ENCODE data around the gene PRRG2. TPM values are rescaled to one million over a fixed set of nuclear protein-coding genes. Genes with fewer than 3 reads are reported as not detected.

PRRG2 gene
- total RNA-seq, 1 donor from 2014 or later = 2.4 TPM

DNA sequence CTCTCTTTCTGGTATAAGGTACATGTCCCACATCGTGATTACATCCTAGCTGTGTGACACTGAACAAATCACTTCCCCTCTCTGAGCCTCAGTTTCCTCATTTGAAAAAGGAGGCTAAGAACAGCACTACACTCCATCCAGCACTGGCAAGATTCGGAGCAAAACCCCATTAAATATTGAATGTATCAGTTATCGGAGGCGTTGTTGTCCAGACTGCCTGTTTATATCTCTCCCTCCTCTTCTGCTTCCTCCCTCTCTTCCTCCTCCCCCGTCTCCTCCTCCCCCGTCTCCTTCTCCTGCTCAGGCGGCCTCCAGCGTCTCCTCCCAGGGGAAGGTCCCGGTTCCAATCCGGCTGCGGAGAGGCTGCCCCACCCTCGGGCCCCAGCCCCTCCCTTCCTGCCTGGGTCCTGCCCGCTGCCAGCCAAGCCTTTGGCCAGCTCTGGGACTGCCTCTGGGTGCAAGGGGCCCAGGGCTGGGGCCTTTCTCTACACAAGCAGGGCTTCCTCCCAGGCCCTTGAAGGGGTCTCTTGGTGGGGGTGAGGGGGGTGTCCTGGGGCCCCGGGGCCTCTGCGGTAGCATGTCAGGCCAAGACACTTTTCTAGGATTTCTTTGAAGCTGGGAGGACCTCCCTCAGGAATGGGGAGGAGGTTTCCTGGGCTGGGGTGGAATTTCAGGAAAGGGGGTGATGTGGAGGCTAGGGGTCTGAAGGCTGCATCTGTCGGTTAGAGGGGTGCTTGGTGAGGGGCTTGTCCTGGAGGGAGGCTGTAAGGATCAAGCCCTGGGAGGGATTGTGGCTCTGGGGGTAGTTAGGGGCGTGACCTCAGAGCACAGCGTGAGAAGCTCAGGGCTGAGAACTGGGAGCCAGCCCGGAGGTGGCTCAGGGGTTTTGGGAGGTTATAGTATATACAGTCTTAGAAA lies 57.0 kb downstream of the PRRG2 start:
- DNase-seq (ENCODE audit: low read depth in 2 of 2) = peak in 1 of 2 donors; percentile 61

DNA sequence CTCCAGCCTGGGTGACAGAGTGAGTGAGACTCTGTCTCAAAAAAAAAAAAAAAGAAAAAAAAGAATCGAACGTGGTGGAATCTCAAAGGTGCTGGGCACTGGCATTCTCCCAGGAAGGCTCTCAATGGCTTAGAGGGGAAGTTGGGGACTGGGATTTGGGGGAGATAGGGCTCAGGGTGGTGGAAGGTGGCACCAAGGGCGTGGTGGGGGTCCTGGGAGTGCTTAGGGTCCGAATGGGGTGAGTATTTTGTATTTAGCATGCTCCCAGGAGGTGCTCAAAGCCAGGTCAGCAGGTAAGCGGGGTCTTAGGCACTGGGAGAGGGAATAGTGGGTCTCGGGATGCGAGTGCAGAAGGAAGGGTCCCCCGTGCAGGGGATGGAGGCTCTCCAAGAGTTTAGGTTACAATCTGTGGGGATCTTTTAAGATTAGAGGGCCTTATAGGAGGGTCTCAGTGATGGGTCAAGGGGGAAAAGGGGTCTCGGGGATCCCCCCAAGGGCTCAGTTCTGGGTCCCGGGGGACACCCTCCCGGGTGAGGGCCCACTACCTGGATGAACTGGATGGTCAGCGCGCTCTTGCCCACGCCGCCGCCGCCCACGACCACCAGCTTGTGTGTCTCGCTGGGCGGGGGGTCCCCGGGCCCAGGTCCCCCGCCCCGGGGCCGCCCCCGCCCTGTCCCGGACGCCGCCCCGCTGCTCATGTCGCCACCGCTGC lies 58.4 kb downstream of the PRRG2 start:
- no peak for DNase-seq (ENCODE audit: low read depth in 2 of 2)

DNA sequence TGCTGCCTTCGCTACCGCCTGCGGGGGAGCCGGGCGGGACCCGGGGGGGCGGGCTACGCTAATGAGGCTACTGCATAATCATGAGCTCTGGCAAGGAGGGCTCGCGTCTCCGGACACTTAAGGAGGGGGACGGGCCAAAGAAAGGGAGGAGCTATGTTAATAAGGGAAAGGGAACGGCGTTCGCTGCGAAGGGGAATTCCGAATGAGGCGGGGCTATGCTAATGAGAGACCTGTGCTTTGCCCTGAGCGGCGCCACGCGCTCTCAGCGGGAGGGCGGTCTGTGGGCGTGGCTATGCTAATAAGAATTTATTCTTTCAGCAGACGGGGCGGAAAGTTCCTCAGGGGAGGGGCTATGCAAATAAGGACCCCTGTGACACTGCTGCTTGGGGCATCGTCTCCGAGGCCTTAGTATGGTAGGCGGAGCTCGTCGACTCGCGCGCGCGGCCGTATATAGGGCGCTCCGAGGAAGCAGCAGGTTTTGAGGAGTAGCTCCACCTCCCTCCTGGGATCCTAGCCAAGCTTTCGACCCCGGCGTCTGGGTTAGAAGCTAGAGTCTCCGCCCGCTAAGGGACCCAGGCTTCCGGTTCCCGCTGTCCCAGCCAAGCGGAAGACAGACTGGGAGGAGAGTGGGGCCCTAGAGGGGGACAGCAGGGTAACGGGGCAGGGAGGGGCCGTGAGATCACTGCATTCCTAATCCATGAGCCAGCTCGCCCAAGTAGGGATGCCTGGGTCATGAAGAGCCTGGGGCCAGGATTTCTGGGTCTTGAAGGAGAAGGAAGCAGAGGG lies 59.2 kb downstream of the PRRG2 start, which contains the start of gene RRAS:
Gene RRAS, minus strand, starts transcription at position 31 of the 786 bp plus-strand sequence. CDS start 45 bp downstream, outside the sequence.
- peak; percentile 99 to 100 for DNase-seq (ENCODE audit: low read depth in 2 of 2)

Other genes starting within 250 kb of the PRRG2 start
- gene CD37, start 245.9 kb upstream of the PRRG2 start, total RNA-seq = not detected in 2 replicates
- gene TEAD2, start 218.9 kb upstream of the PRRG2 start, total RNA-seq = 57.4 and 72.2 TPM in 2 replicates
- gene DKKL1, start 217.4 kb upstream of the PRRG2 start, total RNA-seq = 0.13 and 0.51 TPM in 2 replicates
- not detected in 2 replicates for gene KASH5, start 193.1 kb upstream of the PRRG2 start, total RNA-seq
- gene PTH2, start 157.9 kb upstream of the PRRG2 start, total RNA-seq = not detected in 2 replicates
- gene GFY, start 155.9 kb upstream of the PRRG2 start, total RNA-seq = not detected in 2 replicates
- 0.13 TPM in 2 replicates for gene SLC17A7, start 139.8 kb upstream of the PRRG2 start, total RNA-seq
- gene PIH1D1, start 129.5 kb upstream of the PRRG2 start, total RNA-seq = 146 and 159 TPM in 2 replicates
- 41.3 and 61.4 TPM in 2 replicates for gene ALDH16A1, start 128.1 kb upstream of the PRRG2 start, total RNA-seq
- gene FLT3LG, start 107.1 kb upstream of the PRRG2 start, total RNA-seq = 1.3 and 1.9 TPM in 2 replicates
- gene RPL13A, start 93.7 kb upstream of the PRRG2 start, total RNA-seq = 3,699 and 4,643 TPM in 2 replicates
- 2,245 and 2,954 TPM in 2 replicates for gene RPS11, start 84.9 kb upstream of the PRRG2 start, total RNA-seq
- gene FCGRT, start 68.7 kb upstream of the PRRG2 start, total RNA-seq = 51.9 and 184 TPM in 2 replicates
- gene RCN3, start 53.3 kb upstream of the PRRG2 start, total RNA-seq = 11.7 and 13.4 TPM in 2 replicates
- 109 and 127 TPM in 2 replicates for gene NOSIP, start 760 bp upstream of the PRRG2 start, total RNA-seq
- gene PRR12, start 9.9 kb downstream of the PRRG2 start, total RNA-seq = 1.0 and 2.9 TPM in 2 replicates
- gene RRAS, start 58.8 kb downstream of the PRRG2 start, total RNA-seq = 23.0 and 31.6 TPM in 2 replicates
- 5.3 and 9.6 TPM in 2 replicates for gene SCAF1, start 60.9 kb downstream of the PRRG2 start, total RNA-seq
- 33.9 and 42.1 TPM in 2 replicates for gene IRF3, start 84.5 kb downstream of the PRRG2 start, total RNA-seq
- gene BCL2L12, start 84.6 kb downstream of the PRRG2 start, total RNA-seq = 4.0 and 4.6 TPM in 2 replicates
- 383 and 426 TPM in 2 replicates for gene PRMT1, start 96.0 kb downstream of the PRRG2 start, total RNA-seq
- gene ADM5, start 108.3 kb downstream of the PRRG2 start, total RNA-seq = 0.26 and 0.38 TPM in 2 replicates
- 9.6 and 14.5 TPM in 2 replicates for gene CPT1C, start 109.8 kb downstream of the PRRG2 start, total RNA-seq
- gene TSKS, start 182.0 kb downstream of the PRRG2 start, total RNA-seq = not detected in 2 replicates
- 44.8 and 73.5 TPM in 2 replicates for gene AP2A1, start 185.7 kb downstream of the PRRG2 start, total RNA-seq
- gene FUZ, start 232.0 kb downstream of the PRRG2 start, total RNA-seq = 12.7 and 18.6 TPM in 2 replicates
- gene MED25, start 237.0 kb downstream of the PRRG2 start, total RNA-seq = 7.6 and 15.2 TPM in 2 replicates